ENCODE data around the gene THSD4. TPM values are rescaled to one million over a fixed set of nuclear protein-coding genes. Genes with fewer than 3 reads are reported as not detected.

Gene THSD4
- polyA plus RNA-seq, 1 experiment: 18.8 TPM

DNA sequence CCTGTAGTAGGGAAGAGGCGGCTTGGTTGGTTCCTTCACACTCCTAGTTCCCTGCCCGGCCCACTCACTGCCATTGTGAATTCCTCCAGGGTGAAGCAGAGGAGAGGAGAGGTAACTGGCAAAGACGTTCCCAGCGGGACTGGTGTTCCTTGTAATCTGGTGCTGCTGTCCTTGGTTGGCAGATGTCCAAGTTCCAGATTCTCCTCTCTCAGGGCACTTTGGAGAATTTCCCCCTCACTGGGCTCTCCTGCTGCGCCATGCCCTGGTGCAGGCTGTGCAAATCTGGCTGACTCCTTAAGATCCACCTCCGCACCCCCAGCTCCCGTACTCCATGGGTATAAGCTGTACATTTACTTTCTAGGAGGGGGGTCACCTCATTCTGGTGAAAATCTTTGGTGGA lies 37.3 kb downstream of the THSD4 start:
- CTCF ChIA-PET: no interaction called here
- no peak for DNase-seq (ENCODE audit: low read depth)

GRCh38 chr15:71153823-71154524 lies 38.7 kb downstream of the THSD4 start:
- no peak for DNase-seq (ENCODE audit: low read depth)
- Histone ChIP-seq H3K4me3 (ENCODE audit: low read depth, low read length) (no peak overlapping the region), H3K27me3 (ENCODE audit: control insufficient read depth, insufficient read depth, low read length) (no peaks in the 10 kb centered on the region), H3K36me3 (ENCODE audit: control insufficient read depth, insufficient read depth, low read length) (peaks cover 4% of the 10 kb centered on the region)
- no peak for TF ChIP-seq CTCF (IDR thresholded peaks at IDR 0.05; ENCODE audit: insufficient read depth, low read depth, low read length)
- ChIA-PET CTCF (no interaction called here), POLR2A (no interaction called here)

More for the DNA sequence above, 37.3 kb downstream of the THSD4 start:
- POLR2A ChIA-PET: no interaction called here
- Histone ChIP-seq H3K27me3 (ENCODE audit: control insufficient read depth, insufficient read depth, low read length) (no peaks in the 10 kb centered on the region), H3K4me3 (ENCODE audit: low read depth, low read length) (no peak overlapping the region), H3K36me3 (ENCODE audit: control insufficient read depth, insufficient read depth, low read length) (peaks cover 4% of the 10 kb centered on the region)
- TF ChIP-seq CTCF (IDR thresholded peaks at IDR 0.05; ENCODE audit: insufficient read depth, low read depth, low read length): no peak

DNA sequence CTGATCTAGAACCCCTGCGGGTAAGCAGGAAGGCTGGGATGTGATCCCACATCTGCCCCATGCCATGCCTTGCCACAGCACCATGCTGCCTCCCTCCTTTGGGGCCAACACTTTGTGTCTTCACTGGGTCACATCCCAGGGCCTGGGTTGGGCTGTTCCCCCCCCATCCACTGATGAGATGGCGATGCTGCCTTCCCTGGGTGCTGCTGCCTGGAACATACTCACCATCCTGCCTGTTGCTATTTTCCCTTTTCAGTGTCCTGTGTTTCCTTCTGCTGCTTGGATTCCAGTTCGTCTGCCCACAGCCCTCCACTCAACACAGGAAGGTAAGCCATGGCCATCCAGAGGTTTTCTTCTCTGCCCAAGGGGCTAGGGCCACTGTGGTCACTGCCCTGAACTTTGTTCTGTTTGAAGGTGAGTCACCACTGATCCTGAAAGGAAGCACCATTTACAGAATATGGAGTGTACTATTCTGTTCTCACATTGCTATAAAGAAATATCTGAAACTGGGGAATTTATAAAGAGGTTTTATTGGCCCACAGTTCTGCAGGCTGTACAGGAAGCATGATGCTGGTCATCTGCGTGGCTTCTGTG lies 39.4 kb downstream of the THSD4 start:
- ChIA-PET POLR2A (no interaction called here), CTCF (no interaction called here)
- TF ChIP-seq CTCF (IDR thresholded peaks at IDR 0.05; ENCODE audit: insufficient read depth, low read depth, low read length): no peak
- Histone ChIP-seq H3K27me3 (ENCODE audit: control insufficient read depth, insufficient read depth, low read length) (no peaks in the 10 kb centered on the region), H3K36me3 (ENCODE audit: control insufficient read depth, insufficient read depth, low read length) (peaks cover 4% of the 10 kb centered on the region), H3K4me3 (ENCODE audit: low read depth, low read length) (no peak overlapping the region)
- no peak for DNase-seq (ENCODE audit: low read depth)

DNA sequence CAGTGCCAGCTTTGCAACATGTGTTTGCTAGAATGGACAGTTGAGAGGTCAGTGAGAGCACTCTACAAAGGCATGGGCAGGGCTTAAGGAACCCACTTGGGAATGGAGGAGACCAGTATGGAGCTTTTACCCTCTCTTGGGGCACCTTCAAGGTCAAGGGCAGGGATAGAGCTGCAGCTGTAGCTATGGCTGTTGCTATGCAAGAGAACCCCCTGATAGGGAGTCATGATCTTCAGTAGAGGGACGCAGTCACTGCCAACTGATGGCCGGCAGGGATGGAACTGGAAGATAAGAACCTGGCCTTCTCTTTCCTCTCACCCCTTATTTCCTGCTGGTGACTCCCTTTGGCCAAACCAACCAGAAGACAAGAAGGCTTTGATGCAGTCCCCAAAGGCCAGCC lies 40.3 kb downstream of the THSD4 start:
- no peak overlapping the region for H3K4me3 ChIP-seq (ENCODE audit: low read depth, low read length)
- no peak for DNase-seq (ENCODE audit: low read depth)
- POLR2A ChIA-PET: no interaction called here
- H3K36me3 ChIP-seq (ENCODE audit: control insufficient read depth, insufficient read depth, low read length): peaks cover 4% of the 10 kb centered on the region
- no peaks in the 10 kb centered on the region for H3K27me3 ChIP-seq (ENCODE audit: control insufficient read depth, insufficient read depth, low read length)
- no peak for TF ChIP-seq CTCF (IDR thresholded peaks at IDR 0.05; ENCODE audit: insufficient read depth, low read depth, low read length)
- CTCF ChIA-PET: interaction anchor here (0.6 kb wide), 1 partner anchor 26 kb away, joined by 3 read pairs; no protein-coding TSS in a partner anchor

DNA sequence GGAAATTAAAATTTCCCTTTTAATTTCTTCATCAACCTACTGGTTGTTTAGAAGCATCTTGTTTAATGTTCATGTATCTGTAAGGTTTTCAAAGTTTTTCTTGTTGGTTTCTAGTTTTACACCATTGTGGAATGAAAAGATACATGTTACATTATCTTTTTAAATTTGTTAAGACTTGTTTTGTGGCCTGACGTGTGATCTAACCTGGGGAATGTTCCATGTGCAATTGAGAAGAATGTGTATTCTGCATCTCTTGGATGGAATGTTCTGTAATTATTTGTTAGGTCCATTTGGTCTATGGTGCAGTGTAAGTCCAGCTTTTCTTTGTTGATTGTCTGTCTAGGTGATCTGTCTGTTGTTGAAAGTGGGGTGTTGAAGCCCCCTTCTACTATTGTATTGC lies 45.7 kb downstream of the THSD4 start:
- DNase-seq (ENCODE audit: low read depth): no peak
- no peaks in the 10 kb centered on the region for H3K27me3 ChIP-seq (ENCODE audit: control insufficient read depth, insufficient read depth, low read length)
- no peaks in the 10 kb centered on the region for H3K36me3 ChIP-seq (ENCODE audit: control insufficient read depth, insufficient read depth, low read length)
- POLR2A ChIA-PET: no interaction called here
- no peak overlapping the region for H3K4me3 ChIP-seq (ENCODE audit: low read depth, low read length)
- CTCF ChIA-PET: no interaction called here
- no peak for TF ChIP-seq CTCF (IDR thresholded peaks at IDR 0.05; ENCODE audit: insufficient read depth, low read depth, low read length)

Measured in BJ (cell line).